Kidney capillary endothelial cell (primary cell): ENCODE data around the gene KLK12.
"Not testable (repeated sequence)": the region's sequence is repeated elsewhere in the genome, so short reads cannot be mapped to it uniquely, and the experiment has no call there.

ENCODE experiments used
- DNase-seq: peaks from one replicate; pipeline ENCODE4 v3.0.0-alpha.2; 2018; ENCODE audit warnings: low spot score

The KLK12 gene

DNA sequence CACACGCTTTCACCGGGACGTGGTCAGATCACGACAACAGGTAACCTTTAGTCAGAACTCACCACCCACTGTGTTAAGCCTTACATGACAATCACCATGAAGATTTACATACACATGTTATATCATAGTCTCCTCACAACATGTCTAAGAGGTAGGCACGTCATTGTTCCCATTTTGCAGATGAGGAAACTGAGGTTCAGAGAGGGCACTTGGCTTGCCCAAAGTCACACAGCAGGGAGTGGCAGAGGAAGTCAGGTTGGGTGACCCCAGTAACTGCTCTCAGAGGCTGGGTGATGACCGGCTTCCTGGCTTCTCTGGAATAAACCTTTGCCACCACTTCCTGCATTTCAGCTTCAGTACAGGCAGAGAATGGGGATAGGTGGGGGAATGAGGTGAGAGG lies 20.6 kb downstream of the KLK12 start:
- DNase-seq = no peak

DNA sequence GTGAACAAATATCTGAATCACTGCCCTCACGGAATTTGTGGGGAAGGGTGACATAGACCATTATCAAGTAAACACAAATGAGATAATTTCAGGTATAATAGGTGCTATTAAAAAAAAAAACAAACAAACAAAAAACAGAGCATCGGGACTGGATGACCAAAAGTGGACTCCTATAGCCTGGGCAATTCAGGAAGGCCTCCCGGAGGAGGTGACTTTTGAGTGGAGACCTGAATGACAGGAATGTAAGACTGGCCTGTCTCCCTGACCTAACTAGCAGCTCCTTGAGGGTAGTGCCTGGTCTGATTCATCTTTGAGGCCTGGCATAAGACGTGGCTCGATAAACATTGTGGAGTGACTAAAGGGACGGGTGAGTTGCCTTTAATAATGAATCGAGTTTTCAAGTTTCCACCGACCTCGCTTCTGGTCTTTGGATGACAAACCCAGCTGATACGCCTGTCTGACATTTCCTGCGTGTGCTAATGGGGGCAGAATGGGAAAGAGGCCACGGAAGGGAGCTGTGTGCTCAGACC lies 22.1 kb downstream of the KLK12 start:
- DNase-seq = no peak

DNA sequence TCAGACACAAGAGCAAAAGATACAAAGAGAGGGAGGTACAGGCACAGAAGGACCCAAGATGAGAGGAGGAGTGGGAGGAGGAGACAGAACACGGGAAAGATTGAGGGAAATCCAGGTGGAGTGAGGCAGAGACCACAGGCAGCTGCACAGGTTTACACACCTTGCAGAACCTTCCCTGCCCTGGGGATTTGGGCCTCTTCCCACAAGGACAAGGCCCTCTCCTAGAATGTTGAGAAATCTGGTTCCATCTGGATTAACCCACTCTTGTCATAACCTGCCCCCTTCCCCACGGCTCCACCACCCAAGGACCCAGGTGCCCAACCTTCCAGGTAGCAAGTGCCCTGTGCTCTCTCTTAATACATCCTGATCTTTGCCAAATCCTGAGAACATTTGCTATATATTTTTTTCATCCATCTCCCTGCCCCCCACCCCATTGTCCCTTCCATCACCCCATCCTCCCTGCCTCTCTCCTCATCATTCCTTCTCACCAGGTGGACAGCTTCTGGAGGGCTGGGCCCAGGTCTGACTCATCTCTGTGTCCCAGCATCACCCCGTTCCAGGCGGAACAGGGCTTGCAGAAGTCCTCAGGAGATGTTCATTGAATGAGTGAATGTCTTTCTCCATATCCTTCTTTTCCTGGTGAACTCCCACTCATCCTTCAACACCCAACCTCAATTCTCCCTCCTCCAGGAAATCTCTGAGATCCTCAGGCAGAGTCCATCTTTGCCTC lies 24.6 kb downstream of the KLK12 start:
- DNase-seq = no peak

DNA sequence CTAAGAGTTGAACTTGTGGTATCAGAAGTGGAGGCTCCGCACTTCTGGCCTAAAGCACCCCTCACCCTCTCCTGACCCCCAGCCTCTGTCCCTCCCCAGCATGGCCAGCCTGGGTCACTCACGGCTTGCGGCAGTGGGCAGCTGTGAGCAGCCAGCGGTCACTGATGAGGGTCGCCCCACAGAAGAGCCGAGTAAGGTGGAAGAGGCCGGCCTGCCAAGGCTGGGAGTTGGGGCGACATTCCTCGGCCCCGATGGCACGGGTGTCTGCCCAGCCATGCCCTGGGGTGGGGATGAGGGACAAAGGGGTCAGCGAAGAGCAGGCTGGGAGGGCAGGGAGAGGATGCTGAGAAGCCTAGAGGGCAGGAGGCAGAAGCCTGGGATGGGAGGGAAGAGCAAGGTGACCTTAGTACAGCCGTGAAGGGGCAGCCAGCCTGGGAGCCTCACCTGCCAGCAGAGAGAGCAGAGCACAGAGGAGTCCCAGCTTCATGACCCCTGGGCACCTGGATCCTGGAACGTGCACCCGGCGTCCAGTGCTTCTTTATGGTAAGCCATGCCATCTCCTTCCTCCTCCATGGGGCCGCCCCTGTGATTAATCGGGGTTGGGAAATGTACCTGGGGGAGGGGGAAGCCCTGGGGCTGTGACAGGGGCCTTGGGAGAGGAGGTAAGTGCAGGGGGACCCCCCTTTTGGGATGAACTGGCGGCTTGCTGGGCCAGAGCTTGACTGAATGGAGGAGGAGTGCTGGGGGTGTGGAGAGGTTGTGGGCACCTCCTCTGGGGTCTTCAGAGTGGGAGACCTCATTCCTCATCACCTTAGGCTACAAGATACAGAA lies 25.5 kb downstream of the KLK12 start:
- no peak for DNase-seq

DNA sequence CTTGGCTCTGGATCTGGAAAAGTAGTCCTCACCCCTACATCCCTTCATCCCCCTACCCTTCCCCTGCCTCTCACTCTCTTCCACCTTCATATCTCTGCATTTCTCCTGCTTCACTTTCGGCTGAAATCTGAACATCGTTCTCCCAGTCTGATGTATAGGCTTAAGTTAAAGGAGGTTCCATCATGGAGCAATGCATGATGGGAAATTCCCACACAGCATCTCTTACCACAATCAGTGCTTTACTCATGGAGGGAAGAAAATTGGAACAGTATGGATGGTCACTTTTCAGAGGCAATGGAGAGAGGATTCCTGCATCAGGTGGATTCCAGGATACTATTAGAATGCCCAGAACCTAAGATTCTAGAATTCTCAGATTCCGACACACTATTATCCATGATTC lies 27.3 kb downstream of the KLK12 start:
- DNase-seq = no peak

DNA sequence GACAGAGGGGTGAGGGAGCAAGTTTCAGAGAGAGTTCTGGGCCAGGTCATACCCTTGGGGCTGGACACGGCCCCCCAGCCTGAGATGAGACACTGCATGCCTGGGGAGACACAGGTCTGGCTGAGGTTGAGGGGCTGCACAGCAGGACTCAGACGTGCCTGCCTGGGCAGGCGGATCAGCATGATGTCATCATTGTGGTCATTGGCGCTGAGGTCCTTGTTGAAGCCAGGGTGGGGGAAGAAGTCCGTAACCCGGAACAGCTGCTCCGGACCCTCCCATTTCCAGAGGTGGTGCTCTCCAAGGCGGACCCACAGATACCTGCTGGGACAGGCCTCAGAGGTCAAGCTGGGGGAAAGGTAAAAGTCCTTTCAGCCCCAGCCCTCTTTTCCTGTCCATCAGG lies 28.4 kb downstream of the KLK12 start:
- DNase-seq = no peak

DNA sequence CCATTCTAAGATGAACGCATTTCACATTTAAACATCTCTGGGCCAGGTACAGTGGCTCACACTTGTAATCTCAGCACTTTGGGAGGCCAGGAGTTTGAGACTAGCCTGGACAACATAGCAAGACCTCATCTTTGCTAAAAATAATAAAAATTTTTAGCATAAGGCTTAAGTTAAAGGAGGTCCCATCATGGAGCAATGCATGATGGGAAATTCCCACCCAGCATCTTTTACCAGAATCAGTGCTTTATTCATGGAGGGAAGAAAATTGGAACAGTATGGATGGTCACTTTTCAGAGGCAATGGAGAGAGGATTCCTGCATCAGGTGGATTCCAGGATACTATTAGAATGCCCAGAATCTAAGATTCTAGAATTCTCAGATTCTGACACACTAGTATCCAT lies 29.6 kb downstream of the KLK12 start:
- no peak for DNase-seq

DNA sequence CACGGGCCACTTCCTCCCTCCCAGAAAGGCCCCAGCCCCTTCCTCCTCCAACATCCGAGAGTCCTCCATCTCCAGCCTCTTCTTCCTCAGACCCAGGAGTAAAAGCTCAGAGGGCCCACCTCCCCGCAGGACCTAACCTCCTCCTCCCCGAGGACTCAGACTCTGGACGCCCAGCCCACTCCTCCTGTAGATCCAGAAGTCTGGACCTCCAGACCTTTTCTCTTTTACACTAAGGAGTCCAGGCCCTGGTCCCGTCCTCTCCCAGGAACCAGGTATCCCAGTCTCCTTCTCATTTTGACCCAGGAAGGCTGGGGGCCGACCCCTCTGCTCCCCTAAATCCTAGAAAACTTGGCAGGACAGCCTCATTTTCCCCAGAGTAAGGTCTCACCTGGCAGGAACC lies 31.5 kb downstream of the KLK12 start:
- DNase-seq = no peak

DNA sequence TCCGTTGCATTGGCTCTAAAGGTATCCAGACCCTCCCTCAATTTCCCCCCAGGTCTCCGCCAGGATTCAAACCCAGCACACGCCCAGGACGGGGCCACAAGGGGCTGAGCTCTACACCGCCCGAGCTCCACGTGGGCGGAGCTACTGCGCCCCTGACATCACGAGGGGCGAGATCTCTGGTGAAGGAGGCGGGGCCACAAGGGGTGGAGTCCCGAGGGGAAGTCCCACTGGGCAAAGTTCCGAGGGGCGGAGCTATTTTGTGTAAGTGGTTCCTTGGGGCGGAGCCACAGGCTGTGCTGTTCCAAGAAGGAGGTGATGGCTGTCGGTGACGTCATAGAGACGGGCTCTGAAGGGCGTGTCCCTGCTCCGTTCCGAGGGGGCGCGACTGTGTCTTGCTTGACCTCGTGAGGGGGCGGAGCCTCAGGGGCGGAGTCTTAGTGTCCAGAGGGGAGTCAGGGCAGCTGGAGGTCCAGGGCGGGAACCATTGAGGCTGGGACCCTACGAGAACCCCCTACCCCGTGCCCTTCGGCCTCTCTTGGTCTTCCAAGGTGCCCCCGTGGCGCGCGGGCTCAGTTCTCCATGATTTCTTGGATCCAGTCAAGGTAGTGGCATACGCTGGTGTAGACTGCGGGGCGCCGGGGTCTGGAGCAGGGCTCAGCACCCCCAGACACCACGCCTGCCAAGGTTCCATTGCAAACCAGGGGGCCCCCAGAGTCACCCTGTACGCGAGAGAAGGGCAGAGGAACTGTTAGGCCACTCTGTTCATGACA lies 32.1 kb downstream of the KLK12 start:
- no peak for DNase-seq

DNA sequence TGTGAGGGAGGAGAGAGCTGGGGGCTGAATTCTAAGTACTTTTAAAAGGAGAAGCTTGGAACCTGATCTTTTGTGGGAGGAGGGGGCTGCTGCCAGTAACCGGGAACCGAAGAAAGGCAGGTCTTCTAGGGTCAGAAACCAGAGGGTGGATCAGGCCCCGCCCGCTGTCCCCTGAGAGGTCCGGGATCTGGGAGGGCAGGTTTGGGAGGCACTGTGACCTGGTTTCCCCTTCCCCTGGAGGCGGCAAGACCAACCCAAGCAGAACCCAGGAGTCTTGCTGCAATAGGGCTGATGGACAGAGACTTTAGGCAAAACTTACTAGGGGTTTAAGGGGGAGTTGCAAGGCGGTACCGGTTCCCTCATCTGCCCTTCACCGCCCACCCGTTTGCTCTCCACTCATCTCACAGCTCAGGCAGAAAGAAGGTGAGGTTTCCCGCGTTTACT lies 32.7 kb downstream of the KLK12 start:
- DNase-seq = no peak

DNA sequence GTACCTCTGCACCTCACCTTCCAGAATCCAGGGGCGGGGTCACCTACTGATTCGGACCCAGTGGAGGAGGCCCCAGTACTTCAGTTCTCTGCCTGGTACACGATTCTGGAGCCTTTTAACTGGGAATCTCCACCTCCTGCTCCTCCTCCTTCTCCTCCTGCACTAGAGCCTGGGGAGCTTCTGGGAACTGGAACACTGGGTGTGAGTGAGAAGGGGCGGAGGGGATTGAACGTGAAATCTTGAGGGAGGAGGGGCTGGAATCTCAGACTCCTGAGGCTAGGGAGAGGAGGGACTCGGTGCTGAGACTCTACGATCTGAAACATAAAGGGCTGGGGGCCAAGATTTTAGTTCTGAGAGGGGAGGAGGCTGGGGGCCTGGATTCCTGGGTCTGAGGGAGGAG lies 33.3 kb downstream of the KLK12 start, which contains the start of gene KLK8:
Gene KLK8, minus strand, starts transcription at position 90 of the 400 bp plus-strand sequence. CDS start 437 bp downstream, outside the sequence.
- no peak for DNase-seq

DNA sequence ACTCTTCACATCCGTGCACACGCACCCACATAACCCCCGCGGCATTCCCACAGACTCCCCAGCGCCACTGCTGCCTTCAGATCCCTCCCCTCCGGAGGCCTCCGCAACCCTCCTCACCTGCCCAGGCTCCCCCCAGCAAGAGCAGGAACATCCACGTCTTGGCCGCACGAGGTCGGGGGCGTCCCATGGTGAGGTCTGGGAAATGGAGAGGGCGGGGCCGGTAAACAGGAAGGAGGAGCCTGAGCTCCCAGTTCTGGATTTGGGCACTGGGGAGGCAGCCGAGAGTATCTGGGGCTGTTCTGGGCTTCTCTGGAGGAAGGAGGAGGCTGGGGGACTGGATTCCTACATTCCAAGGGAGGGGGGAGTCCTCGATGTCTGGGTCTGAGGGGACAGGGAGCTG lies 33.8 kb downstream of the KLK12 start:
- DNase-seq = no peak

DNA sequence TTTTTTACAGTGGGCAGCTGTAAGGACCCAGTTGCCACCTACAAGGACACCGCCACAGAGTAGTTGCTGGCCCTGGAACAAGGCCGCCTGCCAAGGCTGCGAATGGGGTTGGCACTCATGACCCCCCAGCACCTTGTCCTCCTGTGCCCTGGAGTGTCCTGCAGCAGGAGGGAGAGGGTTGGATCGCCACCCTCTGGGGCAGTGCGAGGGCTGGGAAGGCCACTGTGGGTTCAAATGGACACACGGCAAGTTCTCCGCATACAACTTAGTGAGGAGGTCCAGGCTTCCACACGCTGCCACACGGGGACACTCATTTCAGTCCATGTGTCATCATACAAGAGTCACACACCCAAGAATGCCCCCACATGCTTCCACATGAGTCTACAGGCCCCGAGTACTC lies 34.4 kb downstream of the KLK12 start:
- DNase-seq = no peak

DNA sequence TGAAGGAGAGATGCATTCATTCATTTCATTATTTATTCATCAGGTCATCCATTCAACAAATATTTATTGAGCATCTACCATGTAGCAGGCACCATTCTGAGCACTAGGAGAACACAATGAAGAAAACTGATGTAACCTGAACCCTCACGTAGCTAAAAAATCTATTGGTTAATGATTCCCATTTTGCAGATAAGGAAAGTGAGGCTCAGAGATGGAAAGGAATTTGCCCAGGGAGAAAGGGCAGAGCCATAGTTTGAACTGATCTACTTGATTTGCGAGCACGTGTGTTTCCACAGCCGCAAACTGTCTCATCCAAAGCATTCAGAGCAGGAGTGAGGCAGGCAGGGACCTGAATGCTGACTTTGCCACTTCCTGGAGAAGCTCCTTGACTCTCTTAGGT lies 36.1 kb downstream of the KLK12 start:
- DNase-seq = no peak

DNA sequence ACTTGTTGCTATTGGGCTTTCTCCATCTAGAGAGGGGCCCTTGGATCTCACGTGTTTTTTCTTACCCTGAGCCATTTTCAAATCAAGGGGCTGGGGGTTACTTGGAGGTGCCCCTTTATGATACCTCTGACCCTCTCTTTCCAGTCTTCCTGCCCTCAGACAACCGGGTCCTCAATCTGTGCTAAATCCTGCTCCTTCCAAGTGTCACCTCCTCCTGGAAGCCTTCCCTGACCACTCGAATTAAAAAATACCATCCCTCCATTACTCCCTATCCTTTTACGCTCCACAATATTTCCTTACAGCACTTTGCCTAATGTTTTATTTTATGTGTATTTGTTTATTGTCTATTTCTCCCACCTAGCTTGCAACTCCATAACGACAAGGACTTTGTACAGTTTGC lies 36.7 kb downstream of the KLK12 start:
- no peak for DNase-seq

DNA sequence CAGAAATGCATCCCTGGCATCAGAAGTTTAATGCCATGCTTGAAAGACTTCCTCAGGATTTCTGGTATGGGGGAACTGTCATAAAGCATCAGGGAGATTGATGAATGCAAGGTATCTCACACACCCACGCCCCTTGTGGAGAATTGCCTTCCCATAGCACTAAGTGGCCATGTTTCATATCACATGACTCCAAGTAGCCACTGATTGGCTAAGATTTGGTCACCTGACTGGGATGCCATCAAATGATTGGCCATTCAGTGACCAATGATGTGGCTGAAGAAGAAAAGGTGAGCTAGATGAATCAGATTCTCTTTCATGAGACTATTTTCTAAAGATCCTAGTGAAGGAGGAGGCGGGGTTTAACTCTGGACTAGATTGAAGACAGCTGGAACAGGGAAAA lies 40.7 kb downstream of the KLK12 start:
- DNase-seq = no peak

DNA sequence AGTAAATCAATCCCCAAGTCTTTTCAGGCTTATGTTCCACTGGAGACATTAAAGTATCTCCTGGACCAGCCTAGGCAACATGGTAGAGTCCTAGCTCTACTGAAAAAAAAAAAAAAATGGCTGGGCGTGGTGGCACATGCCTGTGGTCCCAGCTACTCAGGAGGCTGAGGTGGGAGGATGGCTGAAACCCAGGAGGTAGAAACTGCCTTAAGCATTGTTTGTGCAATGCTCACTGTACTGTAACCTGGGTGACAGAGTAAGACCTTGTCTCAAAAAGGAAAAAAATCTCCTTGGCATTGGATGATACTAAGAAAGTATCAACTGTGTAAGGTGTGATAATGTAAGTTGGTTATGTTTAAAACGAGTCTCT lies 42.2 kb downstream of the KLK12 start:
- no peak for DNase-seq

DNA sequence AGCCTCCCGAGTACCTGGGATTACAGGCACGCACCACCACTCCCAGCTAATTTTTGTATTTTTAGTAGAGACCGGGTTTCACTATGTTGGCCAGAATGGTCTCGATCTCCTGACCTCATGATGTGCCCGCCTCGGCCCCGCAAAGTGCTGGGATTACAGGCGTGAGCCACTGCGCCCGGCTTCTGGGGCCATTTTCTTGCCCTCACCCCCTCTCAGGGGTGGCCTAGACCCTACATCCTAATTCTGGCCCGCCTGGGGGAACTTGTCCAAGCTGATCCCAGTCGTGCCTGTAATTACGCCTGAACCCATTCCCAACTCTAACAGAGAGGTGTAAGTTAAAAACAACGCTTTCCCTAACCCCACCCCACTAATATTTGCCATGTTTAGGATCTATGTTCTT lies 50.4 kb downstream of the KLK12 start:
- not testable (repeated sequence) for DNase-seq

DNA sequence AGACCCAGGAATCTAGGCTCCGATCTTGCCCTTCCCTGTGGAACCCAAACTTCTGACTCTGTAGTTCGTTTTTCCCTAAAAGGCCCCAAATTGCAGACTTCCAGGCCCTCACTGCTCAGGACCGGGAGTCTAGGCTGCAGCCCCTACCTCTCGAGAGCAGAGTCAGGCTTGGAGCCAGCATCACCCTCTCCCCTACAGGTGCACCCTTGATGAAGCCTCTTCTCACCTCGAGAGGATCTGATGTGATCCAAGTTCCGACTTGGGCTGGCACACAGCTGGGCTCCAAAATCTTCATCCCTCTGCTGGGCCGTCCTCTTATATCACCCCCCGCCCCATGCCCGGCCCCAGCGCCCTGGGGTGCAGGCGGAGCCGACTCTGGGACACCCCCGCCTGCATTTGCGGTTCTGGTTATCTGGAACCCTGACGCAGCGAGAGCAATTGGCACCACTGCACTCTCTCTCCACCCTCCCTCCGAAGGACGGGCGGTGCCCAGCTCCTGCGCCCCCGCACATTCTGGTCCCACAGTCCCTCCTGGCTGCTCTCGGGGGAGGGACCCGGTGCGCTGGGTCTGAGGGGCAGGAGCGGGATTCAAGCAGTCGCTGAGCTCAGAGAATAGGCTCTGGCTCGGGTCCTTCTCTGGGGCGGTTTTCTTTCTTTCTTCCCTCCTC lies 51.0 kb downstream of the KLK12 start, which contains the start of gene KLK7:
Gene KLK7, minus strand, starts transcription at position 293 of the 668 bp plus-strand sequence. CDS start 1,518 bp downstream, outside the sequence.
- DNase-seq = no peak

DNA sequence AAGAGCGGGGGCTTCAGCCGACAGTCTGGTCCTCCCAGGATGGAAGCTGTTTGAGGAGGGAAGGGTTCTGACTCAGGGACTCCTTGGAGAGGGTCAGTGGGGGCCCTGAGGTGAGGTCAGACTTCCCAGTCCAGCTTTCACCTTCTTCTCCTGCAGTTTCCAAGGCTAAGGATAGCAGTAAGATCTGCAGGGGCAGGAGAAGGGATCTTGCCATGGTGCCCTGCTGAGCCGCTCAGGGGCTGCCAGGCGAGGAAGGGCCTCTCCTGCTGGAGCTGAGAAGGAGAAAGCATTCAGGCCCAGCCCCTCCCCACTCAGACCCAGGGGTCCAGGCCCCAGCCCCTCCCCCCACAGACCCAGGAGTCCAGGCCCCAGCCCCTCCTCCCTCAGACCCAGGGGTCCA lies 52.6 kb downstream of the KLK12 start:
- DNase-seq = no peak

DNA sequence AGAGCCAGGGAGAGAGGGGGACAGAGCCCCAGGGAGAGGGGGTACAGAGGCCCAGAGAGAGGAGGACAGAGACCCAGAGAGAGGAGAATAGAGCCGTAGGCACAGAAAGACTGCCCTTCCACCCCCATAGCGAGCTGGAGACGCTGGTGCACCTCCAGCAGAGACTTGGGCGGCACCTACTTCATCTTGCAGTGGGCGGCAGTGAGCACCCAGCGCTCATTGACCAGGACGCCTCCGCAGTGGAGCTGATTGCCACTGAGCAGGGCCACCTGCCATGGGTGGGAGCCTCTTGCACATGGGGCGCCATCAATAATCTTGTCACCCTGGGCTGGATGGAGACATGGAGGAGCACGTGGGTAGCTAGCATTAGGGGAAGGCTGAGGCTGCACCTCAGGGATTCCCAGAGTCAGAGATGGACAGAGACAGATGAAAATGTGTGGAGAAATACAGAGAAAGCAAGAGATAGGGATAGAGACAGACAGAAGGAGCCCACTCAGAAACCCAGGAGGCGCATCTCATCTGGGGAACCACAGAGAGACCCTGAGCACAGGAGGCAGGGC lies 53.1 kb downstream of the KLK12 start:
- DNase-seq = no peak
